K562 (cell line): Measurements from ENCODE around the gene CST6. TPM values are rescaled to one million over a fixed set of nuclear protein-coding genes. Genes with fewer than 3 reads are reported as not detected.
A peak's percentile ranks its signal among the peaks of the same experiment; 100 is the strongest.

Source experiments
- CAMTA2 ChIP-seq: fragments of 250-450 bp; sonication (Bioruptor Pico); conservative IDR thresholded peaks from 2 replicates; pipeline ENCODE4 v1.5.1; 2022
- DACH1 ChIP-seq: fragments of 450-650 bp; IDR thresholded peaks from 2 replicates; pipeline ENCODE4 v1.6.1; 2018; ENCODE audit not compliant: partially characterized antibody
- DIDO1 ChIP-seq: fragments of 450-650 bp; IDR thresholded peaks from 2 replicates; pipeline ENCODE4 v1.6.1; 2016; ENCODE audit warnings: low read depth, missing biosample characterization, missing genetic modification characterization
- EP300 ChIP-seq: IDR thresholded peaks from 2 replicates; pipeline ENCODE4 v1.6.1; 2012; ENCODE audit warnings: low read length, improper control_type of control experiment
- GTF2F1 ChIP-seq: IDR thresholded peaks from 2 replicates; pipeline ENCODE4 v1.6.1; 2011; ENCODE audit warnings: low read depth, low read length, improper control_type of control experiment
- HDAC8 ChIP-seq: fragments of 450-650 bp; IDR thresholded peaks from 2 replicates; pipeline ENCODE4 v1.6.1; 2016; ENCODE audit warnings: mild to moderate bottlenecking, missing genetic modification characterization, moderate library complexity, missing compliant biosample characterization
- MLLT1 ChIP-seq, 2 experiments: fragments of 450-650 bp; IDR thresholded peaks; 2 replicates each; pipeline ENCODE4 v1.6.1; 2016
- MYC ChIP-seq, 2 experiments: fragments of 250-450 bp in 1 of 2; sonication (Bioruptor Pico) in 1 of 2; IDR thresholded peaks; 2 replicates each; pipeline versions ENCODE4 v1.5.1 to v1.6.1; 2012 to 2021; ENCODE audit warnings: low read depth in 2 of 2, borderline replicate concordance in 1 of 2, improper control_type of control experiment in 1 of 2, low read length in 1 of 2, mild to moderate bottlenecking in 1 of 2, moderate library complexity in 1 of 2
- PHB ChIP-seq: fragments of 250-450 bp; sonication (Bioruptor Pico); IDR thresholded peaks from 2 replicates; pipeline ENCODE4 v1.5.0; 2021
- PHB2 ChIP-seq: fragments of 450-650 bp; IDR thresholded peaks from 2 replicates; pipeline ENCODE4 v1.6.1; 2017; ENCODE audit warnings: low read depth
- POLR2H ChIP-seq: IDR thresholded peaks from 2 replicates; pipeline ENCODE4 v1.6.1; 2016; ENCODE audit warnings: missing genetic modification characterization, low read depth, mild to moderate bottlenecking, control low read depth, missing compliant biosample characterization, moderate library complexity
- PRMT5 ChIP-seq: sonication (generic); formaldehyde crosslinking; IDR thresholded peaks from 2 replicates; pipeline ENCODE4 v1.5.0; 2020; ENCODE audit warnings: missing genetic modification reagents
- RHOXF2B ChIP-seq: fragments of 250-450 bp; sonication (Bioruptor Pico); conservative IDR thresholded peaks from 2 replicates; pipeline ENCODE4 v1.5.1; 2021
- SMAD3 ChIP-seq: fragments of 450-650 bp; formaldehyde crosslinking; conservative IDR thresholded peaks from 2 replicates; pipeline ENCODE4 v1.4.0; 2020; ENCODE audit warnings: mild to moderate bottlenecking
- SRSF9 ChIP-seq: fragments of 200-400 bp; formaldehyde crosslinking; IDR thresholded peaks from 2 replicates; pipeline ENCODE4 v1.6.1; 2017; ENCODE audit warnings: low read depth, low read length, borderline replicate concordance
- STAT5B ChIP-seq: fragments of 250-450 bp; sonication (Bioruptor Pico); IDR thresholded peaks from 2 replicates; pipeline ENCODE4 v1.8.0; 2021; ENCODE audit warnings: mild to moderate bottlenecking, inconsistent platforms
- TEAD4 ChIP-seq, 2 experiments: sonication (generic) in 1 of 2; formaldehyde crosslinking in 1 of 2; IDR thresholded peaks; 2 replicates each; pipeline versions ENCODE4 v1.6.1 to v1.8.0; 2012 to 2022; ENCODE audit warnings: borderline replicate concordance in 1 of 2, inconsistent platforms in 1 of 2, low read length in 1 of 2, mild to moderate bottlenecking in 1 of 2, missing genetic modification reagents in 1 of 2
- ZKSCAN1 ChIP-seq: fragments of 150-350 bp; IDR thresholded peaks from 2 replicates; pipeline ENCODE4 v1.6.1; 2016; ENCODE audit warnings: low read depth, low read length
- ZNF134 ChIP-seq: fragments of 250-450 bp; sonication (Bioruptor Pico); conservative IDR thresholded peaks from 2 replicates; pipeline ENCODE4 v1.4.0; 2020
- ZNF551 ChIP-seq: fragments of 250-450 bp; sonication (Bioruptor Pico); IDR thresholded peaks from 2 replicates; pipeline ENCODE4 v1.5.0; 2021; ENCODE audit warnings: mild to moderate bottlenecking, moderate library complexity
- ZNF589 ChIP-seq: fragments of 200-800 bp; sonication (Bioruptor generic); IDR thresholded peaks from 2 replicates; pipeline ENCODE4 v1.6.1; 2016; ENCODE audit warnings: low read depth, missing genetic modification characterization, missing compliant biosample characterization
- ZNF707 ChIP-seq: fragments of 250-450 bp; sonication (Bioruptor Pico); conservative IDR thresholded peaks from 2 replicates; pipeline ENCODE4 v1.8.0; 2022; ENCODE audit warnings: inconsistent platforms, mild to moderate bottlenecking, moderate library complexity
- polyA plus RNA-seq, 8 experiments: library from polyadenylated mRNA; depleted of rRNA in 4 of 8; stranded (reverse) in 5 of 8; unstranded in 3 of 8; fragments of >200 nt; fragmentation: Nextera tagmentation in 2 of 8; fragmentation: Illumina TruSeq in 1 of 8; extraction: Ambion mirVana in 2 of 8; extraction: Trizol in 1 of 8; gene quantifications; 2 replicates each; pipeline versions ENCODE4 v1.2.1 to v1.2.3, GENCODE V29; 2011 to 2014; ENCODE audit warnings: inconsistent platforms in 1 of 8, missing spikeins in 1 of 8
- total RNA-seq, 7 experiments: library from RNA; depleted of rRNA in 6 of 7; stranded (reverse); fragments of >200 nt in 6 of 7; fragmentation: Illumina TruSeq in 2 of 7; extraction: Trizol in 2 of 7; gene quantifications; 2 replicates each; pipeline versions ENCODE4 v1.2.1 to v1.2.3, GENCODE V29; 2011 to 2021; ENCODE audit warnings: low replicate concordance in 1 of 7
- TF ChIP-seq, protein P1 (sequence below): fragments of 450-650 bp; formaldehyde crosslinking; conservative IDR thresholded peaks from 2 replicates; pipeline ENCODE4 v1.4.0; 2022; ENCODE audit warnings: mild to moderate bottlenecking, missing genetic modification characterization
- TF ChIP-seq, protein P2 (sequence below): sonication (generic); formaldehyde crosslinking; IDR thresholded peaks from 2 replicates; pipeline ENCODE4 v1.8.1; 2023; ENCODE audit warnings: missing genetic modification reagents, mild to moderate bottlenecking, borderline replicate concordance

Gene CST6
- total and polyA plus RNA-seq, 9 of the 15 experiments (the other 6 are each of a cell fraction or from before 2014, with no cell fraction given): not detected

- no peak for TF ChIP-seq MLLT1 (IDR thresholded peaks at IDR 0.05)
- no peak for TF ChIP-seq ZNF551
- TF ChIP-seq ZNF707 (CRISPR knock-in tag): no peak
- TF ChIP-seq STAT5B (CRISPR knock-in tag): no peak
- no peak for TF ChIP-seq ZNF134 (CRISPR knock-in tag)
- no peak for TF ChIP-seq HDAC8
- TF ChIP-seq ZNF589 (CRISPR knock-in tag): no peak
- TF ChIP-seq ZKSCAN1: peak; percentile 55; the same call in 1 of the 2 replicates
- no peak for TF ChIP-seq DIDO1 (tag)
- TF ChIP-seq, protein P1, sequence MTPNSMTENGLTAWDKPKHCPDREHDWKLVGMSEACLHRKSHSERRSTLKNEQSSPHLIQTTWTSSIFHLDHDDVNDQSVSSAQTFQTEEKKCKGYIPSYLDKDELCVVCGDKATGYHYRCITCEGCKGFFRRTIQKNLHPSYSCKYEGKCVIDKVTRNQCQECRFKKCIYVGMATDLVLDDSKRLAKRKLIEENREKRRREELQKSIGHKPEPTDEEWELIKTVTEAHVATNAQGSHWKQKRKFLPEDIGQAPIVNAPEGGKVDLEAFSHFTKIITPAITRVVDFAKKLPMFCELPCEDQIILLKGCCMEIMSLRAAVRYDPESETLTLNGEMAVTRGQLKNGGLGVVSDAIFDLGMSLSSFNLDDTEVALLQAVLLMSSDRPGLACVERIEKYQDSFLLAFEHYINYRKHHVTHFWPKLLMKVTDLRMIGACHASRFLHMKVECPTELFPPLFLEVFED (CRISPR knock-in tag): no peak
- no peak for TF ChIP-seq PHB
- TF ChIP-seq SRSF9: no peak
- no peak for TF ChIP-seq SMAD3 (CRISPR knock-in tag)
- TF ChIP-seq POLR2H (tag): no peak
- peak; percentile 77 for TF ChIP-seq DACH1
- TF ChIP-seq MYC (IDR thresholded peaks at IDR 0.05; ENCODE audit: low read depth, low read length): no peak
- TF ChIP-seq MYC (CRISPR knock-in tag; IDR thresholded peaks at IDR 0.05; ENCODE audit: borderline replicate concordance, low read depth): no peak
- TF ChIP-seq, protein P2, sequence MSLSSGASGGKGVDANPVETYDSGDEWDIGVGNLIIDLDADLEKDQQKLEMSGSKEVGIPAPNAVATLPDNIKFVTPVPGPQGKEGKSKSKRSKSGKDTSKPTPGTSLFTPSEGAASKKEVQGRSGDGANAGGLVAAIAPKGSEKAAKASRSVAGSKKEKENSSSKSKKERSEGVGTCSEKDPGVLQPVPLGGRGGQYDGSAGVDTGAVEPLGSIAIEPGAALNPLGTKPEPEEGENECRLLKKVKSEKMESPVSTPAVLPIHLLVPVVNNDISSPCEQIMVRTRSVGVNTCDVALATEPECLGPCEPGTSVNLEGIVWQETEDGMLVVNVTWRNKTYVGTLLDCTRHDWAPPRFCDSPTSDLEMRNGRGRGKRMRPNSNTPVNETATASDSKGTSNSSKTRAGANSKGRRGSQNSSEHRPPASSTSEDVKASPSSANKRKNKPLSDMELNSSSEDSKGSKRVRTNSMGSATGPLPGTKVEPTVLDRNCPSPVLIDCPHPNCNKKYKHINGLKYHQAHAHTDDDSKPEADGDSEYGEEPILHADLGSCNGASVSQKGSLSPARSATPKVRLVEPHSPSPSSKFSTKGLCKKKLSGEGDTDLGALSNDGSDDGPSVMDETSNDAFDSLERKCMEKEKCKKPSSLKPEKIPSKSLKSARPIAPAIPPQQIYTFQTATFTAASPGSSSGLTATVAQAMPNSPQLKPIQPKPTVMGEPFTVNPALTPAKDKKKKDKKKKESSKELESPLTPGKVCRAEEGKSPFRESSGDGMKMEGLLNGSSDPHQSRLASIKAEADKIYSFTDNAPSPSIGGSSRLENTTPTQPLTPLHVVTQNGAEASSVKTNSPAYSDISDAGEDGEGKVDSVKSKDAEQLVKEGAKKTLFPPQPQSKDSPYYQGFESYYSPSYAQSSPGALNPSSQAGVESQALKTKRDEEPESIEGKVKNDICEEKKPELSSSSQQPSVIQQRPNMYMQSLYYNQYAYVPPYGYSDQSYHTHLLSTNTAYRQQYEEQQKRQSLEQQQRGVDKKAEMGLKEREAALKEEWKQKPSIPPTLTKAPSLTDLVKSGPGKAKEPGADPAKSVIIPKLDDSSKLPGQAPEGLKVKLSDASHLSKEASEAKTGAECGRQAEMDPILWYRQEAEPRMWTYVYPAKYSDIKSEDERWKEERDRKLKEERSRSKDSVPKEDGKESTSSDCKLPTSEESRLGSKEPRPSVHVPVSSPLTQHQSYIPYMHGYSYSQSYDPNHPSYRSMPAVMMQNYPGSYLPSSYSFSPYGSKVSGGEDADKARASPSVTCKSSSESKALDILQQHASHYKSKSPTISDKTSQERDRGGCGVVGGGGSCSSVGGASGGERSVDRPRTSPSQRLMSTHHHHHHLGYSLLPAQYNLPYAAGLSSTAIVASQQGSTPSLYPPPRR (CRISPR knock-in tag): no peak
- no peak for TF ChIP-seq PHB2
- no peak for TF ChIP-seq GTF2F1
- TF ChIP-seq TEAD4 (IDR thresholded peaks at IDR 0.05; ENCODE audit: low read length): no peak
- TF ChIP-seq TEAD4 (CRISPR knock-in tag; IDR thresholded peaks at IDR 0.05; ENCODE audit: borderline replicate concordance): no peak
- TF ChIP-seq EP300: no peak
- TF ChIP-seq RHOXF2B (CRISPR knock-in tag): no peak
- no peak for TF ChIP-seq CAMTA2 (CRISPR knock-in tag)
- TF ChIP-seq PRMT5 (CRISPR knock-in tag): no peak
These were observed 33.4 kb downstream of the CST6 start (continued) for GRCh38 chr11:66045177-66045639.
